ENCODE results near the gene PTCH2.
"Not testable (repeated sequence)": the region's sequence is repeated elsewhere in the genome, so short reads cannot be mapped to it uniquely, and the experiment has no call there.

The PTCH2 gene

GRCh38 chr1:44799770-44800584 lies 43.1 kb downstream of the PTCH2 start, which contains the start of gene PLK3:
Gene PLK3, plus strand, starts transcription at chr1:44800377. Its CDS starts 87 bp downstream, at chr1:44800464.
- peak; percentile 96 for DNase-seq

- peak; percentile 67 for DNase-seq
These were observed 44.3 kb downstream of the PTCH2 start for GRCh38 chr1:44798481-44799365.

GRCh38 chr1:44797886-44798285 lies 45.2 kb downstream of the PTCH2 start:
- DNase-seq = not testable (repeated sequence)

GRCh38 chr1:44792736-44793502 lies 50.1 kb downstream of the PTCH2 start:
- no peak for DNase-seq

- no peak for DNase-seq
These were observed 51.9 kb downstream of the PTCH2 start for GRCh38 chr1:44790968-44791801.

- no peak for DNase-seq
These were observed 54.8 kb downstream of the PTCH2 start, which contains the start of gene BEST4 for GRCh38 chr1:44788120-44788860. Gene BEST4, minus strand, starts transcription at chr1:44788170. Its CDS starts 465 bp downstream, at chr1:44787705.

GRCh38 chr1:44787506-44787905 lies 55.5 kb downstream of the PTCH2 start:
- no peak for DNase-seq

- no peak for DNase-seq
These were observed 56.1 kb downstream of the PTCH2 start for GRCh38 chr1:44786841-44787426.

- peak; percentile 29 for DNase-seq
These were observed 56.8 kb downstream of the PTCH2 start for GRCh38 chr1:44786138-44786840.

- no peak for DNase-seq
These were observed 57.4 kb downstream of the PTCH2 start for GRCh38 chr1:44785501-44786137.

- DNase-seq = no peak
These were observed 58.0 kb downstream of the PTCH2 start for GRCh38 chr1:44785029-44785380.

GRCh38 chr1:44784094-44785028 lies 58.7 kb downstream of the PTCH2 start:
- DNase-seq = peak; percentile 52

GRCh38 chr1:44783697-44784093 lies 59.4 kb downstream of the PTCH2 start:
- DNase-seq = no peak

GRCh38 chr1:44780583-44781121 lies 62.4 kb downstream of the PTCH2 start:
- no peak for DNase-seq

- DNase-seq = no peak
These were observed 64.1 kb downstream of the PTCH2 start for GRCh38 chr1:44778705-44779576.

- DNase-seq = no peak
These were observed 65.0 kb downstream of the PTCH2 start for GRCh38 chr1:44777969-44778635.

- no peak for DNase-seq
These were observed 65.5 kb downstream of the PTCH2 start for GRCh38 chr1:44777547-44777946.

Data from NCI-H69 (cell line).